Measurements from ENCODE around the gene RANBP17.

RANBP17 gene

DNA sequence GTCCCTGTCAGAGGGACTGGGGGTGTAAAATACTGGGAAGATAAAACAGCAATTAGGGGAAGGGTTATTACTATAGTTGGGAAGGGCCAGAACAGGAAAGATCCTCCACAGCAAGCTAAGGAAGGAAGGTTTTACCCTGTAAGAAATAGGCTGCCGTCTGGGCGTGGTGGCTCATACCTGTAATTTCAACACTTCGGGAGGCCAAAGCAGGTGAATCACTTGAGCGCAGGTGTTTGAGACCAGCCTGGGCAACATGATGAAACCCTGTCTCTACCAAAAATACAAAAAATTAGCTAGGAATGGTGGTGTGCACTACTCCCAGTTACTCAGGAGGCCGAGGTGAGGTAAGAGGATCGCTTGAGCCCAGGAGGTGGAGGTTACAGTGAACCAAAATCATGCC is 282.1 kb downstream of the RANBP17 start:
- FAIRE-seq (no peak), DNase-seq (ENCODE audit: insufficient read length, low spot score) (no peak)
- TF ChIP-seq, protein P1, sequence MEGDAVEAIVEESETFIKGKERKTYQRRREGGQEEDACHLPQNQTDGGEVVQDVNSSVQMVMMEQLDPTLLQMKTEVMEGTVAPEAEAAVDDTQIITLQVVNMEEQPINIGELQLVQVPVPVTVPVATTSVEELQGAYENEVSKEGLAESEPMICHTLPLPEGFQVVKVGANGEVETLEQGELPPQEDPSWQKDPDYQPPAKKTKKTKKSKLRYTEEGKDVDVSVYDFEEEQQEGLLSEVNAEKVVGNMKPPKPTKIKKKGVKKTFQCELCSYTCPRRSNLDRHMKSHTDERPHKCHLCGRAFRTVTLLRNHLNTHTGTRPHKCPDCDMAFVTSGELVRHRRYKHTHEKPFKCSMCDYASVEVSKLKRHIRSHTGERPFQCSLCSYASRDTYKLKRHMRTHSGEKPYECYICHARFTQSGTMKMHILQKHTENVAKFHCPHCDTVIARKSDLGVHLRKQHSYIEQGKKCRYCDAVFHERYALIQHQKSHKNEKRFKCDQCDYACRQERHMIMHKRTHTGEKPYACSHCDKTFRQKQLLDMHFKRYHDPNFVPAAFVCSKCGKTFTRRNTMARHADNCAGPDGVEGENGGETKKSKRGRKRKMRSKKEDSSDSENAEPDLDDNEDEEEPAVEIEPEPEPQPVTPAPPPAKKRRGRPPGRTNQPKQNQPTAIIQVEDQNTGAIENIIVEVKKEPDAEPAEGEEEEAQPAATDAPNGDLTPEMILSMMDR (IDR thresholded peaks at IDR 0.05; ENCODE audit: insufficient read depth, missing control alignments) = no peak

DNA sequence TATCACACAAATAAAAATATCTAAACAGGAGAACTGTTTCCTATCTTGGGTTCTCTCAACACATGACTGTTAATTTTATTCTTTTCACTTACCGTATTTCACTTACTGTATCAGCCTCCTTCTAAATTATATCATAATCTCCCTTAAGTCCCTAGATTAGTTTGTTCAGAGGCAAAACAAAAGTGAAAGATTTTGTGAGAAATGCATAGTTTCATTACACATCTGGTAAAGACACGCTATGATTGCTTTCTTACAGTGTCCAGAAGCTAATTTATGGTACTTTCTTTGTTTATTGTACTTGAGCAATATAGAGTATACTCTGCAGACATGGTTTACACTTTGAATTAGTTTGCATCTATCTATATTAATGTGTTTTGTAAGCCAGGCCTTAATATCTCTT is 287.5 kb downstream of the RANBP17 start:
- TF ChIP-seq, protein P1 (IDR thresholded peaks at IDR 0.05; ENCODE audit: insufficient read depth, missing control alignments) = no peak
- DNase-seq (ENCODE audit: insufficient read length, low spot score) (no peak), FAIRE-seq (no peak)

DNA sequence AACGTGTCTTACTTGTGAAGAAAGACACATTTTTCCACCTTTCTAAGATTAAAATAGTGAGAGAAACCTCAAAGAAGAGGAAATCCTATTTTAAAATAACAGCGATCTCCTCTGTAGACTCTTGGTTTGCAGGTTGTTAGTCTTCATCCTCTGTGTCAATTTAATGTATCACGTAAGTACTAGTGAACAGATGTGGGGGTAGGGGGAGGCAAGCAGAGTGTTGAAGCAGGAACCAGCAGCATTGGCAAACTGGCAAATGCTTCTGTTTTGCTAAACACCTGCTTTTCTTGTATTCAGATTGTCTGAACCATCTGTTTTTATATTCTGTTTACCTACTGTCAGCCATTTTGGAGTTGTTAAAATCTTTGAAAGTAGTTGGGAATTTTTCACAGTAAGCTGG is 288.0 kb downstream of the RANBP17 start:
- TF ChIP-seq, protein P1 (IDR thresholded peaks at IDR 0.05; ENCODE audit: insufficient read depth, missing control alignments) = no peak
- DNase-seq (ENCODE audit: insufficient read length, low spot score) (no peak), FAIRE-seq (no peak)

DNA sequence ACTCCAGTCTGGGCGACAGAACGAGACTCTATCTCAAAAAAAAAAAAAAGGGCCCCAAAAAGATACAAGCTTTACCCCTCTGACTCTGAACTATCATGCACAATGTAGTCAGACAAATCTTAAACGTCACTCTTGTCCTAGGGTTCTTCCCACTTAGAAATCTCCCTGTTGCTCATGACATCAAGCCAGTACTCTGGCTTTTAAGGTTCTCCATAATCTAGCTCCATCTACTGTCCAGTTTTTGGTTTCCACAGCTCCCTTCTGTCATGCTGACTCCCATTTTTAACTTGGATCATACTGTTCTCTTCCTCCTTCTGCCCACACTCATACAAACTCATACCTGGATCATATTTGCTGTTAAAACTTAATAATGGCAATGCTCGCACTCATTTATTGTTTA is 290.6 kb downstream of the RANBP17 start:
- no peak for FAIRE-seq
- no peak for DNase-seq (ENCODE audit: insufficient read length, low spot score)
- TF ChIP-seq, protein P1 (IDR thresholded peaks at IDR 0.05; ENCODE audit: insufficient read depth, missing control alignments) = peak; percentile 29

DNA sequence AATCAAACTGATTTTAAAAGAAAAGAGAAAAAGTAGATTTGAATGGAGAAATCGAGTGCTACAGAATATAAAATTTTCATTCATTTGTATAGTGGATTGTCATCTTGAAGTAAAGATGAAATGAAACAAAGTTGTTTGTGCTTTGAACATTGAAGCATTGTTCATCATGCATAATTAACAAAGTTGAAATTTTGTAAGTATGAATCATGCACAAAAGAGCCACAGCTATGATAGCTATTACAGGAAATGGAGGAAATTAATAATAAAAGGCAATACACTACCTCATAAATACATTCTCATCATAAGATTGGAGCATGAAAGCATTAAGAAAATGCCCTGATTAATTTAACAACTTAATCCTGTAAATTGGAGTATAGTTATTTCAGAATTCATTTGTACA is 293.8 kb downstream of the RANBP17 start:
- TF ChIP-seq, protein P1 (IDR thresholded peaks at IDR 0.05; ENCODE audit: insufficient read depth, missing control alignments) = no peak
- DNase-seq (ENCODE audit: insufficient read length, low spot score) (no peak), FAIRE-seq (no peak)

DNA sequence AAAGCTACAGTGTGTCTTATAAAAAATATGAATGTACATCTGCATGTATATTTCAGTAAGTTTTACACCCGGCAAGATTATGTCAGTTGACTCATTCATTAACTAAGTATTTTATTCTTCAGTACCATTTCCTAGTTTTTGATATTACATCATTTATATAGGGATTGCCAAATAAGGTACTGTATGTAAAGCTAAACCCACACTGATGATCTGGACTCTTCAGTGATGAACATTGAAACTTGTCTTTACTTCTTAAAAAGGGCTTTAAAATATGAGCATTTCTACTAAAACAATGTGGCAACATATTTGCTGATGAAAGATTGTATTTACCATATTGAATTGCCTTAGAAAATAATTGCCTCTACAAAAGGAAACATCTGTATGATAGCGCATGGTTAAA is 295.5 kb downstream of the RANBP17 start:
- TF ChIP-seq, protein P1 (IDR thresholded peaks at IDR 0.05; ENCODE audit: insufficient read depth, missing control alignments) = no peak
- DNase-seq (ENCODE audit: insufficient read length, low spot score) = no peak
- FAIRE-seq = no peak

DNA sequence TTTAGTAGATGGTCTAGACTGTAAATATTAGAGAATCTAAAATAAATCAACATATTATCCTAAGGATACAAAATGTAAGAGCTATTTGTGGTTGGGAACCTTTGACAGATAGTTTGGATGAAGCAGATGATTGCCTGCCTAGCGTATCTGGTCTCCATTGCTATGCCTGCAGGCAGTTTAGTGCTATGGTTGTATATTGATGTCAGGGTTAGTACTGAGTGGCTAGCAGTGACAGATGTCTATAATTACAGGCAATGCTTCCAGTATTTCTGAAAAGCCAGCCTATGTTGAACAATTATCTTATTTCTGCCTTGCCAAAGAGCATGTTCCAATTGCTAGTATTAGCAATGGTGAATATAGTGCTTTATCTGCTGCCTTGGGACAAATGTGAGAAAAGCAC is 296.0 kb downstream of the RANBP17 start:
- TF ChIP-seq, protein P1 (IDR thresholded peaks at IDR 0.05; ENCODE audit: insufficient read depth, missing control alignments) = no peak
- FAIRE-seq = no peak
- DNase-seq (ENCODE audit: insufficient read length, low spot score) = no peak
